Aorta (tissue), 5 donors: ENCODE results near the gene EGR4. TPM values are rescaled to one million over a fixed set of nuclear protein-coding genes. Genes with fewer than 3 reads are reported as not detected.
"Not testable (repeated sequence)": the region's sequence is repeated elsewhere in the genome, so short reads cannot be mapped to it uniquely, and the experiment has no call there.

Experiments used
- ATAC-seq: fragments of 200-7000 bp; cut with Tn5 transposase; one replicate; pipeline ENCODE4 v1.9.1; 2022; ENCODE audit warnings: moderate library complexity; ENCODE audit not compliant: low FRiP score
- DNase-seq, 2 donors: peaks; one replicate each; pipeline ENCODE4 v3.0.0-alpha.2; 2020
- H3K27ac ChIP-seq, 2 donors: one replicate each; pipeline ENCODE4 v1.5.1; 2013; ENCODE audit warnings: low read length in 2 of 2, mild to moderate bottlenecking in 2 of 2, moderate library complexity in 2 of 2, control low read depth in 1 of 2, inconsistent platforms in 1 of 2, low read depth in 1 of 2
- H3K27me3 ChIP-seq, 2 donors: one replicate each; pipeline ENCODE4 v1.6.1; 2013; ENCODE audit warnings: control low read depth in 1 of 2, low read length in 1 of 2, mild to moderate bottlenecking in 1 of 2, moderate library complexity in 1 of 2; ENCODE audit not compliant: insufficient read depth in 2 of 2, control insufficient read depth in 1 of 2
- H3K36me3 ChIP-seq, 2 donors: one replicate each; pipeline ENCODE4 v1.6.1; 2013; ENCODE audit warnings: control low read depth in 1 of 2, low read length in 1 of 2, mild to moderate bottlenecking in 1 of 2; ENCODE audit not compliant: insufficient read depth in 2 of 2, control insufficient read depth in 1 of 2
- H3K4me1 ChIP-seq, 2 donors: one replicate each; pipeline ENCODE4 v1.6.1; 2013; ENCODE audit warnings: low read length in 2 of 2, control low read depth in 1 of 2, mild to moderate bottlenecking in 1 of 2, moderate library complexity in 1 of 2; ENCODE audit not compliant: insufficient read depth in 2 of 2, control insufficient read depth in 1 of 2
- H3K4me3 ChIP-seq, 2 donors: one replicate each; pipeline ENCODE4 v1.5.1; 2013; ENCODE audit warnings: low read length in 2 of 2, control low read depth in 1 of 2, mild to moderate bottlenecking in 1 of 2
- H3K9me3 ChIP-seq: one replicate; pipeline ENCODE4 v1.6.1; 2013; ENCODE audit warnings: mild to moderate bottlenecking, low read length; ENCODE audit not compliant: control insufficient read depth
- WGBS, 2 donors: extraction: QIAGEN DNeasy Blood & Tissue Kit; methylation state at CpG; one replicate each; pipeline ENCODE4 v1.1.7; 2013; 5-methylcytosine and 5-hydroxymethylcytosine counted together
- intact Hi-C, 2 donors: fragments of 100-400 bp; cut with DNase I; formaldehyde crosslinking; loops; one replicate each; pipeline versions ENCODE4 v1.14.2 to v1.15.0; 2022
- polyA plus RNA-seq, 2 donors: library from polyadenylated mRNA; stranded (reverse); fragments of 200-250 nt; gene quantifications; one replicate each; pipeline ENCODE4 v1.2.3, GENCODE V29; 2013
- total RNA-seq, 2 donors: library from RNA; stranded (reverse); fragmentation: NEBNext Ultra II Directional; extraction: Animal tissue kit (Norgen Biotek cat#: 25700); gene quantifications; one replicate each; pipeline ENCODE4 v1.2.1, GENCODE V29; 2021
- donor health status: healthy with polysubstance abuse.
- donor health status: Bipolar disorder and iron deficiency.
- donor health status: DM: no; HTN: no; CAD: no.
- donor health status: DM: no; HTN: no; CAD: no.
- donor health status: DM: yes; HTN: yes; CAD: no.

The EGR4 gene
- total and polyA plus RNA-seq, 4 donors: not detected

DNA sequence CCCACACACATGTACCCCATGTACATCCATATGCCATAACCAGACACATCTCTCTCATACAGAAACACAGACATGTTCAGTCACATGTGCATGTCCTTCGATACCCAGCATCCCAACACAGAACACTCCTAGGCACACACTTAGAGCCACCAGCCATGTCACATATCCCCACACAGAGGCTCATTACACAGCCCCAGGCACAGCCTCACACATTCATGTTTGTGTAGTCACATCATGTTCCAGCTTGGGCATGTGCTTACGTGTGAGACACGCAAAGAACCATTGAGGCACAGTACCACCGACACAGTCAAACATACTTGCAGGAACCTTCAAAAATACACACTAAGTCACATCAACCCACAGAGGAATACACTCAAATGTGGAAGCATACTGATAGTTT, 26.3 kb downstream of the EGR4 start:
- intact Hi-C loops: no loop called here
- ATAC-seq (no peak), DNase-seq (no peak)
- Histone ChIP-seq H3K4me3 (no peak overlapping the region), H3K4me1 (no peaks in the 10 kb centered on the region), H3K27me3 (peaks cover 0 to 1% of the 10 kb centered on the region in 2 donors), H3K9me3 (no peaks in the 10 kb centered on the region), H3K27ac (no peak overlapping the region), H3K36me3 (no peaks in the 10 kb centered on the region)
- 95 to 98% methylated on average over 4 of the region's 4 CpGs for WGBS, 2 donors

GRCh38 chr2:73266061-73266901, 27.1 kb downstream of the EGR4 start:
- no peaks in the 10 kb centered on the region for H3K36me3 ChIP-seq
- no peak overlapping the region for H3K27ac ChIP-seq
- peaks cover 0 to 1% of the 10 kb centered on the region in 2 donors for H3K27me3 ChIP-seq
- ATAC-seq: no peak
- H3K4me1 ChIP-seq: no peaks in the 10 kb centered on the region
- WGBS, 2 donors: 81 to 84% methylated on average over 26 of the region's 26 CpGs
- intact Hi-C loops: no loop called here
- no peak for DNase-seq
- H3K4me3 ChIP-seq: no peak overlapping the region
- no peaks in the 10 kb centered on the region for H3K9me3 ChIP-seq

- ATAC-seq (peak; percentile 8), DNase-seq (no peak)
Measured at GRCh38 chr2:73265298-73266060, 27.9 kb downstream of the EGR4 start.

GRCh38 chr2:73264783-73265182, 28.6 kb downstream of the EGR4 start:
- Histone ChIP-seq H3K4me1 (no peaks in the 10 kb centered on the region), H3K27me3 (peaks cover 0 to 1% of the 10 kb centered on the region in 2 donors), H3K36me3 (no peaks in the 10 kb centered on the region), H3K27ac (no peak overlapping the region), H3K9me3 (no peaks in the 10 kb centered on the region), H3K4me3 (no peak overlapping the region)
- DNase-seq: no peak
- WGBS, 2 donors: 80 to 86% methylated on average over 4 of the region's 4 CpGs
- ATAC-seq: no peak
- intact Hi-C loops: no loop called here

More at GRCh38 chr2:73265298-73266060, 27.9 kb downstream of the EGR4 start:
- 90 to 94% methylated on average over 23 to 28 of the region's 28 CpGs for WGBS, 2 donors
- Histone ChIP-seq H3K4me3 (no peak overlapping the region), H3K27ac (no peak overlapping the region), H3K36me3 (no peaks in the 10 kb centered on the region), H3K27me3 (peaks cover 0 to 1% of the 10 kb centered on the region in 2 donors), H3K4me1 (no peaks in the 10 kb centered on the region), H3K9me3 (no peaks in the 10 kb centered on the region)
- intact Hi-C loops: no loop called here

DNA sequence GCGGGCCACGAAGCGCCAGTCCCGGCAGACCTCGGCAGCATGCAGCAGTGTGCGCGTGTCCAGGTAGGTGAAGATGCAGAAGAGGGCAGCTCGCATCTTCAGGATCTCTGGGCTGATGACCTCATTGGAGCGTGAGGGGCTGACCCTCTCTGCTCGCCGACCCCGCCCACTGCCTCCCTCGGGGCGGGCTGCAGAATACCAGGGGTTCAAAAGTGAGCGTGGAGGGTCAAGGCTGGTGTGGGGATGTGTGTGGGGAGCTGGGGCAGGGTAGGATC, 29.1 kb downstream of the EGR4 start:
- no peak overlapping the region for H3K27ac ChIP-seq
- peaks cover 0 to under 1% of the 10 kb centered on the region in 2 donors for H3K27me3 ChIP-seq
- H3K36me3 ChIP-seq: no peaks in the 10 kb centered on the region
- ATAC-seq (no peak), DNase-seq (no peak)
- H3K4me1 ChIP-seq: no peaks in the 10 kb centered on the region
- no peak overlapping the region for H3K4me3 ChIP-seq
- WGBS, 2 donors: 88 to 89% methylated on average over 15 of the region's 15 CpGs
- no peaks in the 10 kb centered on the region for H3K9me3 ChIP-seq
- intact Hi-C loops: no loop called here

GRCh38 chr2:73263540-73264331, 29.6 kb downstream of the EGR4 start:
- Histone ChIP-seq H3K27ac (no peak overlapping the region), H3K9me3 (no peaks in the 10 kb centered on the region), H3K36me3 (no peaks in the 10 kb centered on the region), H3K27me3 (no peaks in the 10 kb centered on the region), H3K4me3 (no peak overlapping the region), H3K4me1 (no peaks in the 10 kb centered on the region)
- intact Hi-C loops: no loop called here
- 92 to 93% methylated on average over 16 of the region's 16 CpGs for WGBS, 2 donors
- no peak for ATAC-seq
- DNase-seq: no peak

GRCh38 chr2:73262691-73263429, 30.5 kb downstream of the EGR4 start:
- intact Hi-C loops, H3K4me1 ChIP-seq, H3K27ac ChIP-seq, DNase-seq, H3K9me3 ChIP-seq, H3K27me3 ChIP-seq, H3K4me3 ChIP-seq, ATAC-seq, H3K36me3 ChIP-seq: not testable (repeated sequence)
- WGBS, 2 donors: 91 to 94% methylated on average over 18 of the region's 18 CpGs

- intact Hi-C loops: no loop called here
- WGBS, 2 donors: 83 to 85% methylated on average over 4 of the region's 4 CpGs
- Histone ChIP-seq H3K36me3 (no peaks in the 10 kb centered on the region), H3K27me3 (no peaks in the 10 kb centered on the region), H3K4me3 (no peak overlapping the region), H3K9me3 (no peaks in the 10 kb centered on the region), H3K27ac (no peak overlapping the region), H3K4me1 (no peaks in the 10 kb centered on the region)
- DNase-seq (no peak), ATAC-seq (no peak)
Measured at GRCh38 chr2:73262108-73262651, 31.2 kb downstream of the EGR4 start.
